HG03139 (cell line): Measurements from ENCODE around the gene CDH23.

Experiments used
- ATAC-seq: cut with Tn5 transposase; IDR thresholded peaks from one replicate; pipeline ENCODE4 v1.9.1; 2021; ENCODE audit not compliant: unreplicated experiment

The CDH23 gene

DNA sequence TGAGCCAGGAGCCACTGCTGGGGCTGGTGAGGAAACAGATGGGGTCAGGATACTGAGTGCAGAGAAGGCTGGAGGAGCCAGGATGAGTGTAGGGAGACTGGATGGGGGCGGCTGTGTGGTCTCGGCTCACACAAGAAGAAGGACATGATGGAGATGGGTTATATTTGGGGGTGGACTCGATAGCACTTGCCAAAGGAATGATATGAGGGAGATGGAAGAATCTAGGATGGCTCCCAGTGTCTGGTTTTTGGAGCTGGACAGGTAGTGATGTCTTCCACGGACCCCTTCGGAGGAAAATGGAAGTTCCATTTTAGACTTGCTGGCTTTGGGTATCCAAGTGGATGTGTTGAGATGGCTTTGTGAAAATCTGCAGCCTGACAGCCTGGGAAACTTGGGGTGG is 83.9 kb downstream of the CDH23 start:
- ATAC-seq, result no peak

DNA sequence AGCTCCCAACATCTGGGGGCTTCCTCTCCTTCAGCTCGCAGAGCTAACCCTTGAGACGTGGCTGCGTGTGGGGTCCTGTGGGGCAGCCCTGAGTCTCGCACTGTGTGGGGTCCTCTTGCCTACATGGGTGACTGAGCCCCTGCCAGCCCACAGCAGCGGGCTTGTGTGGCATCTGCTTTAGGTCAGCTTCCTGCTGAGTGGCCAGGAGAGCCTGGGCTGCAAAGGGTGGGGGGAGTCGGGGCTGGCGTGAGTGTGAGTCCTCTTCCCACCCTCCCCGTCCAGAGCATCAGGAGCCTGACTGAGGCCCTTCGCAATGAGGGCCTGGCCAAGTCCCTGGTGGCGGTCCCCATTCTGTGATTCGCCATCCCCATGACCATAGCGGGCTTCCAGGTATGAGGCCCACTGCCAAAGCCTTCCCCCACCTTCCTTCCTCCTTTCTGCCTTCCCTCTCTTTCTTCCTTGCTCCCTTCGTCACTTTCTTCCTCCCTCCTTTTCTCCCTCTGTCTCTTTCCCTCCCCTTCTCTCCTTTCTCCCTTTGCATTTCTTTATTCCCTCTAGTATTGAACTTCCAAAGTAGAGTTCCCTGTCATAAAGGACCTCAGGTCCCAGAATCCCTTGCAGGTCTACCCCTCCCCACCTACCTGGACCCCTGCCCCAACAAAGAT is 85.2 kb downstream of the CDH23 start:
- ATAC-seq, result no peak

GRCh38 chr10:71482620-71483019 is 85.9 kb downstream of the CDH23 start:
- no peak for ATAC-seq

DNA sequence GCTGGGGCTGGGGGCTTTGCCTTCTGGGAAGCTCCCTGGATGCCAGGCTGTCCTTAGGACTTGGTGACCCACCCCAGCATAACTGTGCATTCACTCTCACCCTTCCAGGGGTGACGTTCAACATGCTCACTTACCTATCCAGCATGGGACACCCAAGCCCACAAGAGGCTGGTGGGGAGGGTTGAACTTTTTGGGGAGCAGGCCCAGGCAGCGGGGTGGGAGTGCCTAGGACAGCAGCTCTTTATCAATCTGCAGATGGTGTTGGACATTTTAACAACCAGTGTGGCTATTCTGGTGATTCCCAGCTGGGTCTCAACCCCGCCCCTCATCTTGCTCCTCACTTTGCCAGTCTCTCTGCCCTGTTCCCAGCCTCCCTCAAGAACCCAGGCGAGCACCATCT is 86.4 kb downstream of the CDH23 start:
- ATAC-seq, result no peak

GRCh38 chr10:71483885-71484751 is 87.4 kb downstream of the CDH23 start:
- ATAC-seq, result no peak

GRCh38 chr10:71486484-71487114 is 89.9 kb downstream of the CDH23 start:
- no peak for ATAC-seq

- no peak for ATAC-seq
These were observed 91.0 kb downstream of the CDH23 start for GRCh38 chr10:71487726-71488125.

- ATAC-seq, result no peak
These were observed 92.4 kb downstream of the CDH23 start for GRCh38 chr10:71489077-71489476.

- ATAC-seq, result no peak
These were observed 96.2 kb downstream of the CDH23 start for GRCh38 chr10:71492872-71493271.

DNA sequence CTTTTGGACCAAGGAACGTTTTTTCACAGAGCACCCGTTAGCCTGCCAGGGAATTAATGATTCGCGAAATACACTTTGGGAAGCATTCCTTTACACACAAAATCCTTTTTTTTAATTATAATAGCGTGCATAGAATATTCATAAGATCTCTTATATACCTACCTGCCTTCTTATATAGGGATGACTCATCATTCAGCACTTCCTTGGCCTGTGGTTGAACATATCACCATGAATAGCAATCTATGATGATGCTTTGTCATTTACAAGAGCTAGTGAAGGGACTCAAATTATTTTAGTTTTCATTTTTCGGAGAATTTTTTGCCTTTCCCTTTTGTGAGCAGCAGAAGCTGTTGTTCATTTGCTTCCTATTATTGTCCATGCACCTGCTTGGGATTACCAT is 97.0 kb downstream of the CDH23 start:
- ATAC-seq, result no peak

- no peak for ATAC-seq
These were observed 97.8 kb downstream of the CDH23 start for GRCh38 chr10:71494476-71494875.

DNA sequence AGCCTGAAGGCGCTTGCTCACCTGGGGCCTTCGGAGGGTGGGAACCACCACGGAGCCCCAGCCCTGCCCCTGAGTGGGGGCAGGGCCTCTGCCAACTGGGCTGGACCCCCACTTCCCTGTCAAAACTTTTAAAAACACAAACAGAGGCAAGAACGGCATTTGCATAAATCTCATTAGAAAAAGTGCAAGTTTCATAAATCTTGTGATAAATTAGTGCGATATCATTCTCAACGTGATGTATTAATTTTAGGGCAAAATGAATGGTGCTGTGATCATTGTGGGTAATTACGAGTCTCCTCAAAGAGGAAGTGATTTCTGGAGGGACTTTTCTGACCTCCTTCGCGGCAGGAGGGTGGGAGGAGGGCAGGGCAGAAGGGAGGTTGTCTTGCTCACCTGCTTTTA is 98.3 kb downstream of the CDH23 start:
- no peak for ATAC-seq

DNA sequence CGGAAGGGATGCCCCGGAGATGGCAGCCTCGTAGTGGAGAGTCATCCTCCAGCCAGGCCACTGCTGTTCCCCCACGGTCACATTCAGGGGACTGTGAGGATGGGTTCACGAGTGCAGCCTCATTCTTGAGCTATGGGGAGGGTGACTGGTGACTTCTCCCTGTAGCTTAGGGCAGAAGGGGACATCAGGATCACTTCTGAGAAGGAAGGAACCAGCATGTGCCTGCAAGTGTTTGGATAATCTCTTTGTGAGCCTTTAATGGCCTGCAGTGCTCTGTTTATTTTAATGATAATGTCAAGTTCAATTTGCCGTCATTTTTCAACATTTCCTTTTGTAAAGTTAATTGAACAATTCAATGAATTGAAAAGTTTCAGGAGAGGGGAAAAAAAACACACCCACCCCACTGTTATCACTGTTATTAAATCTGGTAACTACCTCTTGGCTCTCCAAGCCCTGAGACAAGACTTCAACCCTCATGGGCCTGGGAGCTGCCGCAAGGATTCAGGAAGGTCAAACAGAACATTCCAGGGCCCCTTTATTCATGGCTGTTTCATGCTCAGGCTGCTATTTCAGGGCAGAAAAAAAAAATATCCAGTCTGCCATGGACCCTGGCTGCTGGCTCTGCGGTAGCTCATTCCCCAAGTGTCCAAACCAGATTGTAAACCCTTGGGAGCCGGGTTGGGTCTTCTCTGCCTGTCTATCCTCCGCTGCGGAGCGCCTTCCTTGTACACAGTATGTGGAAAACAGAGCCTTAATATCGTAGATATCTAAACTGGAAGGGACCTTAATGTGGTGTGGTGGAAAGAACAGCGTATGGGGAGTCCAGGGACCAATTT is 100.4 kb downstream of the CDH23 start:
- no peak for ATAC-seq

DNA sequence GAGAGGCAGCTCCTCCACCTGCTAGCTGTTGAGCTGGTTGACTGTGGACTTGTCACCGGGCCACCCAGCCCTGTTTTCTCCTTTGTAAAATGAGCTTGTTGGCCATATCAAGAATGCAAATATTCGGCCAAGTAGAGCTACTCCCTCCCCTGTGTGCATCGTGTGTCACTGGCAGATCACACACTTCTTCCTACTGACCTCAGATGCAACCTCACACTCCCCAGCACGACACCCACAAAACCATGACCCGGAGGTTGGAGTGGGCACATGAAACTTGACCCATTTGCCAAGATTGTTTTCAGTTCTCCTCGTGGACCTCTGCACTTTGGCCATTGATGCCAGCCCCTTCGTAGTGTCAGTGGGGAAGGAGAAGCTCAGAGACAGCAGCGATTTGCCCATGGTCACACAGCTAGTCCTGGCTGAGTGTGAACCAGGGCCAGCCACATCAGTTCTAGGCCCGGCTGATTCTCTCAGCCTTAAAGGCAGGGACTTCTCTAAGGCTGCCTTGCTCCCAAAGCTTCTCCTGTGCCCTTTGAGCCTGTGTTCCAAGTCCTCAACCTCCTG is 101.1 kb downstream of the CDH23 start:
- ATAC-seq, result no peak

- ATAC-seq, result no peak
These were observed 104.7 kb downstream of the CDH23 start for GRCh38 chr10:71501402-71501801.

GRCh38 chr10:71502190-71502589 is 105.5 kb downstream of the CDH23 start:
- no peak for ATAC-seq

GRCh38 chr10:71502851-71503250 is 106.1 kb downstream of the CDH23 start:
- ATAC-seq, result no peak

DNA sequence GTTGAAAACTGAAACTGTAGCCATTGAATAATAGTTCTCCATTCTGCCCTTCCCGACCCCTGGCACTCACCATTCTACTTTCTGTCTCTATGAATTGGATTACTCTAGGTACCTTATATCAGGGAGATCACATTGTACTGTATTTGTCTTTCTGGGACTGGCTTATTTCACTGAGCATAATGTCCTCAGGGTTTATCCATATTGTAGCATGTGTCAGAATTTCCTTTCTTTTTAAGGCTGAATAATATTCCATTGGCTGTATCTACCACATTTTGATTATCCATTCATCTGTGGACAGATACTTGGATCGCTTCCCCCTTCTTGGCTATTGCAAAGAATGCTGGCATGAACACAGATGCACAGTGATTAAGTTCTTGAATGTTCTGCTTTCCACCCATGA is 107.4 kb downstream of the CDH23 start:
- ATAC-seq, result no peak

DNA sequence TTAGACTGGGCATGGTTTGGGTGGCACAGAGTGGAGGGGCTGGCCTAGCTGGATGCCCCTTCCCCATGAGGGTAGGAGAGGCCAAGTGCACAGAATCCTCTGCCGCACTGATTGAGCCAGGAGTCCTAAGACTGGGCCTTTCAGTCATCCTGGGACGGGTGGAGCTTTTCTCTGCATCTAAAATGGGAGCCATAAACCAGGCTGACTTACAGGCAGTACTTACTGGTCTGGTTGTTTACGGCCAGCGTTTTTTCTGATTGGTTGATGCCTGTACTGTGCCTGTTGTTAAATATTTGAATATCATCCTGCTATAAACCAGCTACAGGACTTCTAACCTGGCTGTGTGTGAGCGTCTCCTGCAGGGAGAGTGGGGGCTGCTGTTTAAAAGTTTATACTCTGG is 107.8 kb downstream of the CDH23 start:
- no peak for ATAC-seq

GRCh38 chr10:71505862-71506261 is 109.1 kb downstream of the CDH23 start:
- ATAC-seq, result no peak

DNA sequence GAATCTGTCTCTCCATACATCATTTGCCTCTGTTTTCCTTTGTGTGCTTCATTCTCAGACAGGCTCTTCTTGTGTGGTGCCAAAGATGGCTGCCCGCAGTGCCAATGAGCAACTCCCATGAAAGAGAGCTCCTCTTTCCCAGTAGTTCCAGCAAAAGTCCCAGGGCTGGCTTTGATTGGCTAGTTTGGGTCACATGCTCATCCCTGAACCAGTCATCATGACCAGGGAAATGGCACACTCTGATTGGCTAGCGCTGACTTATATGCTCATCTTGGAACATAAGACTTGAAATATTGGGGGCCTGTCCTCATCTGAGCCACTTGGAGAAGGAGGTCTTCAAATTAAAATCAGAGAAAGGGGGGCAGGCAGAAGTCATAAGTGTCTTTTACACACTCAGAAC is 112.7 kb downstream of the CDH23 start:
- ATAC-seq, result no peak
